Immature natural killer cell (primary cell): ENCODE measurements around the gene EFNA5. TPM values are rescaled to one million over a fixed set of nuclear protein-coding genes. Genes with fewer than 3 reads are reported as not detected.

ENCODE experiments used
- DNase-seq, 3 donors: peaks; one replicate each; pipeline ENCODE4 v3.0.0; 2022; ENCODE audit warnings: mixed read lengths in 1 of 3
- H3K27ac Mint-ChIP-seq, 6 donors: one replicate each; pipeline ENCODE4 v1.8.0; 2020; ENCODE audit warnings: mixed read lengths in 6 of 6, mild to moderate bottlenecking in 5 of 6, inconsistent platforms in 4 of 6, moderate library complexity in 3 of 6
- H3K27me3 Mint-ChIP-seq, 3 donors: one replicate each; pipeline ENCODE4 v1.8.0; 2020 to 2021; ENCODE audit warnings: low read depth in 3 of 3, mild to moderate bottlenecking in 3 of 3, mixed read lengths in 3 of 3, moderate library complexity in 3 of 3, inconsistent platforms in 1 of 3
- H3K36me3 Mint-ChIP-seq, 3 donors: one replicate each; pipeline ENCODE4 v1.8.0; 2020; ENCODE audit warnings: mixed read lengths in 3 of 3, inconsistent platforms in 2 of 3, mild to moderate bottlenecking in 2 of 3
- H3K4me1 Mint-ChIP-seq, 2 donors: one replicate each; pipeline ENCODE4 v1.8.0; 2020; ENCODE audit warnings: inconsistent platforms in 2 of 2, mild to moderate bottlenecking in 2 of 2, mixed read lengths in 2 of 2, moderate library complexity in 1 of 2
- H3K4me3 Mint-ChIP-seq, 5 donors: one replicate each; pipeline ENCODE4 v1.8.0; 2020; ENCODE audit warnings: mild to moderate bottlenecking in 5 of 5, mixed read lengths in 5 of 5, inconsistent platforms in 3 of 5, moderate library complexity in 3 of 5
- H3K9me3 Mint-ChIP-seq, 6 donors: one replicate each; pipeline ENCODE4 v1.8.0; 2020; ENCODE audit warnings: mild to moderate bottlenecking in 6 of 6, mixed read lengths in 6 of 6, inconsistent platforms in 4 of 6, moderate library complexity in 3 of 6
- polyA plus RNA-seq, 3 donors: library from polyadenylated mRNA; unstranded; fragments of 300-500 nt; fragmentation: Illumina TruSeq; gene quantifications; one replicate each; pipeline ENCODE4 v1.2.3, GENCODE V29; 2021

The EFNA5 gene
- polyA plus RNA-seq, 3 donors from 2014 or later, result 0.73 to 2.6 (median 1.7) TPM

- Mint-ChIP-seq H3K4me1 (no peaks in the 10 kb centered on the region), H3K4me3 (no peak overlapping the region), H3K36me3 (peaks cover 0 to 3% (median 0%) of the 10 kb centered on the region in 3 donors), H3K27ac (no peak overlapping the region), H3K27me3 (peaks cover 3 to 19% (median 3%) of the 10 kb centered on the region in 3 donors), H3K9me3 (peaks cover 0 to 29% (median 3%) of the 10 kb centered on the region in 6 donors)
- no peak for DNase-seq
Observed at GRCh38 chr5:107687404-107687803, 16.7 kb upstream of the EFNA5 start.

- DNase-seq, result no peak
- Mint-ChIP-seq H3K4me1 (no peaks in the 10 kb centered on the region), H3K9me3 (no peaks in the 10 kb centered on the region), H3K27me3 (peaks cover 4 to 21% (median 9%) of the 10 kb centered on the region in 3 donors), H3K27ac (no peak overlapping the region), H3K4me3 (no peak overlapping the region), H3K36me3 (peaks cover 0 to 3% (median 0%) of the 10 kb centered on the region in 3 donors)
Observed at GRCh38 chr5:107682533-107682932, 11.8 kb upstream of the EFNA5 start.

- Mint-ChIP-seq H3K4me1 (no peaks in the 10 kb centered on the region), H3K9me3 (no peaks in the 10 kb centered on the region), H3K4me3 (no peak overlapping the region), H3K36me3 (peaks cover 0 to 3% (median 0%) of the 10 kb centered on the region in 3 donors), H3K27me3 (peaks cover 4 to 20% (median 9%) of the 10 kb centered on the region in 3 donors), H3K27ac (no peak overlapping the region)
- no peak for DNase-seq
Observed at GRCh38 chr5:107680799-107681198, 10.1 kb upstream of the EFNA5 start.

GRCh38 chr5:107680099-107680498 is 9.4 kb upstream of the EFNA5 start:
- H3K4me1 Mint-ChIP-seq, result no peaks in the 10 kb centered on the region
- H3K9me3 Mint-ChIP-seq, result no peaks in the 10 kb centered on the region
- H3K4me3 Mint-ChIP-seq, result no peak overlapping the region
- no peak for DNase-seq
- no peak overlapping the region for H3K27ac Mint-ChIP-seq
- H3K27me3 Mint-ChIP-seq, result peaks cover 4 to 20% (median 11%) of the 10 kb centered on the region in 3 donors
- H3K36me3 Mint-ChIP-seq, result peaks cover 0 to 3% (median 0%) of the 10 kb centered on the region in 3 donors

GRCh38 chr5:107676702-107677101 is 6.0 kb upstream of the EFNA5 start:
- no peaks in the 10 kb centered on the region for H3K9me3 Mint-ChIP-seq
- no peaks in the 10 kb centered on the region for H3K36me3 Mint-ChIP-seq
- DNase-seq, result no peak
- H3K4me1 Mint-ChIP-seq, result peaks cover 14 to 22% of the 10 kb centered on the region in 2 donors
- H3K4me3 Mint-ChIP-seq, result no peak overlapping the region
- H3K27ac Mint-ChIP-seq, result no peak overlapping the region
- peaks cover 14 to 19% (median 19%) of the 10 kb centered on the region in 3 donors for H3K27me3 Mint-ChIP-seq

GRCh38 chr5:107675201-107675600 is 4.5 kb upstream of the EFNA5 start:
- Mint-ChIP-seq H3K4me3 (no peak overlapping the region), H3K27me3 (peaks cover 18 to 26% (median 24%) of the 10 kb centered on the region in 3 donors)

GRCh38 chr5:107674655-107675054 is 3.9 kb upstream of the EFNA5 start:
- no peak for DNase-seq
- no peak overlapping the region for H3K27ac Mint-ChIP-seq
- peaks cover 18 to 21% (median 21%) of the 10 kb centered on the region in 3 donors for H3K27me3 Mint-ChIP-seq
- H3K4me1 Mint-ChIP-seq, result peaks cover 27 to 38% of the 10 kb centered on the region in 2 donors
- no peaks in the 10 kb centered on the region for H3K36me3 Mint-ChIP-seq
- H3K9me3 Mint-ChIP-seq, result no peaks in the 10 kb centered on the region
- no peak overlapping the region for H3K4me3 Mint-ChIP-seq

More at GRCh38 chr5:107675201-107675600, 4.5 kb upstream of the EFNA5 start:
- Mint-ChIP-seq H3K9me3 (no peaks in the 10 kb centered on the region), H3K4me1 (peaks cover 25 to 36% of the 10 kb centered on the region in 2 donors), H3K36me3 (no peaks in the 10 kb centered on the region), H3K27ac (no peak overlapping the region)
- DNase-seq, result no peak

- Mint-ChIP-seq H3K27ac (peak overlapping the region in 2 of 6 donors; percentile 32 to 53), H3K36me3 (no peaks in the 10 kb centered on the region), H3K4me3 (peak overlapping the region; percentile 78 to 92 (median 86))
Observed at GRCh38 chr5:107673368-107674136, 2.8 kb upstream of the EFNA5 start.

GRCh38 chr5:107673039-107673367 is 2.3 kb upstream of the EFNA5 start:
- H3K4me1 Mint-ChIP-seq, result peaks cover 33 to 44% of the 10 kb centered on the region in 2 donors
- H3K27me3 Mint-ChIP-seq, result peaks cover 23 to 33% (median 27%) of the 10 kb centered on the region in 3 donors
- peak overlapping the region; percentile 78 to 92 (median 86) for H3K4me3 Mint-ChIP-seq
- peak overlapping the region in 2 of 6 donors; percentile 28 to 53 for H3K27ac Mint-ChIP-seq
- peak in 2 of 3 donors; percentile 19 to 29 for DNase-seq
- H3K9me3 Mint-ChIP-seq, result no peaks in the 10 kb centered on the region
- no peaks in the 10 kb centered on the region for H3K36me3 Mint-ChIP-seq

More at GRCh38 chr5:107673368-107674136, 2.8 kb upstream of the EFNA5 start:
- peak; percentile 69 to 76 (median 72) for DNase-seq
- H3K4me1 Mint-ChIP-seq, result peaks cover 33 to 44% of the 10 kb centered on the region in 2 donors
- peaks cover 23 to 28% (median 23%) of the 10 kb centered on the region in 3 donors for H3K27me3 Mint-ChIP-seq
- no peaks in the 10 kb centered on the region for H3K9me3 Mint-ChIP-seq

- H3K36me3 Mint-ChIP-seq, result no peaks in the 10 kb centered on the region
- DNase-seq, result peak; percentile 42 to 55 (median 50)
- no peaks in the 10 kb centered on the region for H3K9me3 Mint-ChIP-seq
- peaks cover 23 to 34% (median 28%) of the 10 kb centered on the region in 3 donors for H3K27me3 Mint-ChIP-seq
- H3K4me3 Mint-ChIP-seq, result peak overlapping the region; percentile 78 to 92 (median 86)
- H3K27ac Mint-ChIP-seq, result peak overlapping the region in 2 of 6 donors; percentile 28 to 53
- peaks cover 33 to 44% of the 10 kb centered on the region in 2 donors for H3K4me1 Mint-ChIP-seq
Observed at GRCh38 chr5:107672211-107673038, 1.7 kb upstream of the EFNA5 start.

- peaks cover 33 to 44% of the 10 kb centered on the region in 2 donors for H3K4me1 Mint-ChIP-seq
- no peaks in the 10 kb centered on the region for H3K9me3 Mint-ChIP-seq
- H3K4me3 Mint-ChIP-seq, result peak overlapping the region; percentile 78 to 92 (median 86)
- no peak for DNase-seq
- H3K36me3 Mint-ChIP-seq, result no peaks in the 10 kb centered on the region
- H3K27ac Mint-ChIP-seq, result peak overlapping the region in 2 of 6 donors; percentile 35 to 53
- peaks cover 27 to 36% (median 28%) of the 10 kb centered on the region in 3 donors for H3K27me3 Mint-ChIP-seq
Observed at GRCh38 chr5:107671742-107672210, 1.0 kb upstream of the EFNA5 start.

GRCh38 chr5:107670087-107670931 is 428 bp downstream of the EFNA5 start:
- DNase-seq, result peak in 2 of 3 donors; percentile 29
- H3K36me3 Mint-ChIP-seq, result no peaks in the 10 kb centered on the region

More at GRCh38 chr5:107670087-107670931, 428 bp downstream of the EFNA5 start:
- Mint-ChIP-seq H3K4me1 (peaks cover 33 to 44% of the 10 kb centered on the region in 2 donors), H3K9me3 (no peaks in the 10 kb centered on the region), H3K27me3 (peaks cover 27 to 35% (median 30%) of the 10 kb centered on the region in 3 donors), H3K4me3 (peak overlapping the region; percentile 84 to 91 (median 89)), H3K27ac (peak overlapping the region in 1 of 6 donors; percentile 59)
